Subcutaneous abdominal adipose tissue (tissue), 5 donors: ENCODE measurements around the gene HRH3.

Experiments
- H3K27ac ChIP-seq: one replicate; pipeline ENCODE4 v1.7.0; 2013; ENCODE audit warnings: low read depth, mild to moderate bottlenecking, inconsistent platforms, low read length, moderate library complexity
- H3K27me3 ChIP-seq, 5 donors: one replicate each; pipeline ENCODE4 v1.7.0; 2013; ENCODE audit warnings: low read length in 5 of 5, inconsistent platforms in 1 of 5; ENCODE audit not compliant: control insufficient read depth in 5 of 5, insufficient read depth in 4 of 5
- H3K36me3 ChIP-seq, 5 donors: one replicate each; pipeline ENCODE4 v1.7.0; 2013; ENCODE audit warnings: low read length in 5 of 5; ENCODE audit not compliant: control insufficient read depth in 5 of 5, insufficient read depth in 5 of 5
- H3K4me1 ChIP-seq, 5 donors: one replicate each; pipeline ENCODE4 v1.7.0; 2013; ENCODE audit warnings: low read length in 5 of 5, mild to moderate bottlenecking in 3 of 5, moderate library complexity in 1 of 5; ENCODE audit not compliant: control insufficient read depth in 5 of 5, insufficient read depth in 5 of 5
- H3K4me3 ChIP-seq, 5 donors: one replicate each; pipeline ENCODE4 v1.7.0; 2013; ENCODE audit warnings: low read length in 5 of 5, low read depth in 1 of 5
- H3K9ac ChIP-seq, 5 donors: one replicate each; pipeline ENCODE4 v1.7.0; 2013; ENCODE audit warnings: low read length in 5 of 5, mild to moderate bottlenecking in 4 of 5, moderate library complexity in 3 of 5
- H3K9me3 ChIP-seq, 5 donors: one replicate each; pipeline ENCODE4 v1.7.0; 2013; ENCODE audit warnings: low read length in 5 of 5; ENCODE audit not compliant: control insufficient read depth in 5 of 5
- donor health status: healthy.
- donor health status: healthy.
- donor health status: healthy.
- donor health status: healthy.
- donor health status: healthy.

The HRH3 gene

DNA sequence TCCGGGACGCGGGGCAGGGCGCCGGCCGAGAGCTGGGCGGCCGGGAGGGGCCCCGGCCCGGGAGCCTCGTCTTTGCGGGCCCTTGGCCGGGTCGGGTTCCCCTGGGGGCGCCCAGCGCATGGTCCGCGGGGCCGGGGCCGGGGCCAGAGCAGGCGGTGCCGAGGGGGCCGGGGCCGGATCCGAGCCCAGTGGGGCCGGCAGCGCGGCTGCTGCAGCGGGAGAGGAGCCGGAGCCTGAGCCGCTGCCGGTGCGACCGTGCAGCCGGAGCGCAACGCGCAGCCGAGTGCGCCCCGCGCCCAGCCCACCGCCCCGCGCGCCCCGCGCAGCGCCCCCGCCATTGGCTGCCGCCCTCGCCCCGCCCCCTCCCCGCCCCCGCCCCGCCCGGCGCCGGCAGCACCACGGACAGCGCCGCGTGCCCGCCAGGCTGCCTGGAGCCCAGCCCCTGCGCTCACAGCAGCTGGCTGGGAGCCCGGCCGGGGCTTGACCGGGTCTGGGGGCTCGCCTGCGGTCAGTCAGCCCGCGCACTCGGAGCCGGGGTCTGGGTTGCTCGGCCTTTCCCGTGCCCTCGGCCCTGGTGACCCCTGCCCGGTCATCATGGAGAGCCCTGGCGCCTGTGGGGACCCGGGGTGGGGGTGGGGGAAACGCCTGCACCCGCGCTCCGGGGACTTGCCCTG lies at the start of gene HRH3:
Gene HRH3, minus strand, starts transcription at position 287 of the 674 bp plus-strand sequence. CDS start 308 bp downstream, outside the sequence.
- Histone ChIP-seq H3K27ac (no peak within 1 kb of the TSS), H3K9ac (no peak within 1 kb of the TSS), H3K4me1 (peaks cover 0 to 15% (median 10%) of the 10 kb centered on the region in 5 donors), H3K27me3 (peaks cover 65 to 90% (median 82%) of the 10 kb centered on the region in 5 donors), H3K36me3 (no peaks in the 10 kb centered on the region), H3K9me3 (no peaks in the 10 kb centered on the region), H3K4me3 (peak within 1 kb of the TSS in 2 of 5 donors; percentile 29 to 46)

DNA sequence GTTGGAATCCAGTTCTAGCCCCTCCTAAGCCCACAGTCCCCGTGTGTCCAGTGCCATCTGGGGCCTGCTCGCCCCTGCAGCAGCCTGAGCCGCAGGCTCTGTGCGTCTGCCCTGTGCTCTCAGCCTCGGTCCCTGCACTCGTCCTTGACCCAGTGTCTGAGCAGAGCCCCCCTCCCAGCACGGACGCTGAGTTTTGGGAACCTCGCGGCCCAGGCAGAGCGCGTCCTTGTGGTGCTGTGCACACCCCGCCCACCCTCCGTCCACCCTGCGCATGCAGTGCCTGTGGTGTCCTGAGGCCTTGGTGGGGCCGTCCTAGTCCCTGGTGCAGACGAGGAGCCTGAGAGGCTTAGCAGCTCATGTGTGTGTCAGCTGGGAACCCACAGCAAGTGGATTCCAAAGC lies 49.8 kb upstream of the HRH3 start:
- Histone ChIP-seq H3K27me3 (no peaks in the 10 kb centered on the region), H3K4me3 (no peak overlapping the region), H3K27ac (no peak overlapping the region), H3K9me3 (no peaks in the 10 kb centered on the region), H3K9ac (no peak overlapping the region), H3K36me3 (peaks cover 4 to 63% (median 54%) of the 10 kb centered on the region in 5 donors), H3K4me1 (no peaks in the 10 kb centered on the region)

GRCh38 chr20:62269378-62269777 lies 49.3 kb upstream of the HRH3 start:
- Histone ChIP-seq H3K36me3 (peaks cover 4 to 64% (median 55%) of the 10 kb centered on the region in 5 donors), H3K4me3 (no peak overlapping the region), H3K4me1 (no peaks in the 10 kb centered on the region), H3K9me3 (no peaks in the 10 kb centered on the region), H3K9ac (no peak overlapping the region), H3K27ac (no peak overlapping the region), H3K27me3 (no peaks in the 10 kb centered on the region)

GRCh38 chr20:62268228-62268900 lies 48.3 kb upstream of the HRH3 start:
- H3K4me1 ChIP-seq = no peaks in the 10 kb centered on the region
- no peak overlapping the region for H3K9ac ChIP-seq

GRCh38 chr20:62267543-62267942 lies 47.5 kb upstream of the HRH3 start:
- Histone ChIP-seq H3K27ac (no peak overlapping the region), H3K4me3 (no peak overlapping the region), H3K36me3 (peaks cover 4 to 64% (median 53%) of the 10 kb centered on the region in 5 donors), H3K27me3 (no peaks in the 10 kb centered on the region), H3K4me1 (no peaks in the 10 kb centered on the region), H3K9me3 (no peaks in the 10 kb centered on the region), H3K9ac (no peak overlapping the region)

More at GRCh38 chr20:62268228-62268900, 48.3 kb upstream of the HRH3 start:
- Histone ChIP-seq H3K4me3 (no peak overlapping the region), H3K36me3 (peaks cover 4 to 64% (median 53%) of the 10 kb centered on the region in 5 donors), H3K9me3 (no peaks in the 10 kb centered on the region), H3K27me3 (no peaks in the 10 kb centered on the region), H3K27ac (no peak overlapping the region)

DNA sequence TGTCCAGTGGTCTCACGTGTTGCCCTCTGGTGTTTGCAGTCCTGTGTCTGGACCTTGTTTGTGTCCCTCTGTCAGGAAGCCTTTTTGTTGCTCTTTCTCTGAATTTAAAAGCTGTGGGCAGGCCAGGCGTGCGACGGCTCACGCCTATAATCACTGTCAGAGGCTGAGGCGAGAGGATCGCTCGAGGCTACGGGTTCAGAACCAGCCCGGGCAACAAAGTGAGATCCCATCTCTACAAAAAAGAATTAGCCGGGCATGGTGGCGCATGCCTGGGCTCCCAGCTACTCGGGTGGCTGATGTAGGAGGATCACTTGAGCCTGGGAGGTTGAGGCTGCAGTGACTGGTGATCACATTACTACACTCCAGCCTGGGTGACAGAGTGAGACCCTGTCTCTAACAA lies 46.8 kb upstream of the HRH3 start:
- H3K27ac ChIP-seq = no peak overlapping the region

DNA sequence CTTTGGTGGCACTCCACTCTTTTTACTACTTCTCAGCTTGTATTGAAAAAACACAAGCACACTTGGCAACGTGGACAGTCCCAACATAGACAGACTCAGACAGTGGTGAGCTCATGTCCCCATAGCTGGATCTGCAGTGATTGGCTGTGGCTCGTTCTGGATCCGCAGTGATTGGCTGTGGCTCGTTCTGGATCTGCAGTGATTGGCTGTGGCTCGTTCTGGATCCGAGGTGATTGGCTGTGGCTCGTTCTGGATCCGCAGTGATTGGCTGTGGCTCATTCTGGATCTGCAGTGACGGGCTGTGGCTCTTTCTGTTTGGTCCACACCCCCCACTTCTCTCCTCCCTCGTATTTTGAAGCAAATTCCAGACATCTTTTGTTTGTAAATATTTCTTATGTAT lies 46.3 kb upstream of the HRH3 start:
- Histone ChIP-seq H3K9ac (no peak overlapping the region), H3K27me3 (no peaks in the 10 kb centered on the region), H3K4me3 (no peak overlapping the region), H3K27ac (no peak overlapping the region), H3K36me3 (peaks cover 4 to 64% (median 54%) of the 10 kb centered on the region in 5 donors), H3K9me3 (no peaks in the 10 kb centered on the region), H3K4me1 (no peaks in the 10 kb centered on the region)

More for the DNA sequence above, 46.8 kb upstream of the HRH3 start:
- Histone ChIP-seq H3K9me3 (no peaks in the 10 kb centered on the region), H3K4me1 (no peaks in the 10 kb centered on the region), H3K27me3 (no peaks in the 10 kb centered on the region), H3K36me3 (peaks cover 4 to 64% (median 53%) of the 10 kb centered on the region in 5 donors), H3K9ac (no peak overlapping the region), H3K4me3 (no peak overlapping the region)

- no peak overlapping the region for H3K4me3 ChIP-seq
- H3K27me3 ChIP-seq = no peaks in the 10 kb centered on the region
- H3K36me3 ChIP-seq = peaks cover 4 to 69% (median 64%) of the 10 kb centered on the region in 5 donors
- no peak overlapping the region for H3K9ac ChIP-seq
- H3K9me3 ChIP-seq = no peaks in the 10 kb centered on the region
- H3K27ac ChIP-seq = no peak overlapping the region
- H3K4me1 ChIP-seq = no peaks in the 10 kb centered on the region
Observed at GRCh38 chr20:62265365-62265764, 45.3 kb upstream of the HRH3 start.

- no peaks in the 10 kb centered on the region for H3K27me3 ChIP-seq
- no peak overlapping the region for H3K9ac ChIP-seq
- no peak overlapping the region for H3K4me3 ChIP-seq
- no peak overlapping the region for H3K27ac ChIP-seq
- H3K4me1 ChIP-seq = peaks cover 0 to 7% (median 6%) of the 10 kb centered on the region in 5 donors
- peaks cover 4 to 81% (median 70%) of the 10 kb centered on the region in 5 donors for H3K36me3 ChIP-seq
- H3K9me3 ChIP-seq = no peaks in the 10 kb centered on the region
Observed at GRCh38 chr20:62263396-62263795, 43.3 kb upstream of the HRH3 start.

- peaks cover 4 to 89% (median 74%) of the 10 kb centered on the region in 5 donors for H3K36me3 ChIP-seq
Observed at GRCh38 chr20:62262064-62262463, 42.0 kb upstream of the HRH3 start.

More at GRCh38 chr20:62262064-62262463, 42.0 kb upstream of the HRH3 start:
- Histone ChIP-seq H3K9ac (no peak overlapping the region), H3K27me3 (no peaks in the 10 kb centered on the region), H3K4me1 (peaks cover 0 to 13% (median 10%) of the 10 kb centered on the region in 5 donors), H3K4me3 (no peak overlapping the region), H3K9me3 (no peaks in the 10 kb centered on the region), H3K27ac (no peak overlapping the region)
